GM23338 (cell line): Measurements from ENCODE around the gene NUDT5.

ENCODE experiments used
- CREB1 ChIP-seq: fragments of 250-450 bp; sonication (Bioruptor Pico); IDR thresholded peaks from 2 replicates; pipeline ENCODE4 v1.5.0; 2020; ENCODE audit warnings: low read depth, mild to moderate bottlenecking, moderate library complexity
- EZH2 ChIP-seq: fragments of 200-600 bp; sonication (generic); IDR thresholded peaks from one replicate; pipeline ENCODE4 v1.8.0; 2017; ENCODE audit warnings: antibody characterized with exemption, mild to moderate bottlenecking, low read depth; ENCODE audit not compliant: unreplicated experiment
- EZH2phosphoT487 ChIP-seq: fragments of 200-600 bp; sonication (generic); IDR thresholded peaks from one replicate; pipeline ENCODE4 v1.8.1; 2018; ENCODE audit warnings: antibody characterized with exemption; ENCODE audit not compliant: unreplicated experiment
- POLR2AphosphoS5 ChIP-seq: IDR thresholded peaks from 2 replicates; pipeline ENCODE4 v1.6.1; 2016; ENCODE audit warnings: antibody characterized with exemption, low read depth
- ZNF331 ChIP-seq: fragments of 250-450 bp; sonication (Bioruptor Pico); IDR thresholded peaks from 2 replicates; pipeline ENCODE4 v1.5.0; 2020; ENCODE audit warnings: low read depth, mild to moderate bottlenecking, moderate library complexity
- TF ChIP-seq, protein P1 (sequence below), 2 experiments: fragments of 200-600 bp in 1 of 2; sonication (generic) in 1 of 2; conservative IDR thresholded peaks; 2 replicates each; pipeline versions ENCODE4 v1.5.1 to v1.6.1; 2016 to 2017; ENCODE audit warnings: antibody characterized with exemption in 2 of 2, low read depth in 2 of 2, mild to moderate bottlenecking in 2 of 2, moderate library complexity in 1 of 2
- TF ChIP-seq, protein P2 (sequence below): IDR thresholded peaks from one replicate; pipeline ENCODE4 v1.6.1; 2018; ENCODE audit warnings: antibody characterized with exemption; ENCODE audit not compliant: unreplicated experiment
- TF ChIP-seq, protein P3 (sequence below): IDR thresholded peaks from 2 replicates; pipeline ENCODE4 v1.6.1; 2016; ENCODE audit warnings: antibody characterized with exemption

DNA sequence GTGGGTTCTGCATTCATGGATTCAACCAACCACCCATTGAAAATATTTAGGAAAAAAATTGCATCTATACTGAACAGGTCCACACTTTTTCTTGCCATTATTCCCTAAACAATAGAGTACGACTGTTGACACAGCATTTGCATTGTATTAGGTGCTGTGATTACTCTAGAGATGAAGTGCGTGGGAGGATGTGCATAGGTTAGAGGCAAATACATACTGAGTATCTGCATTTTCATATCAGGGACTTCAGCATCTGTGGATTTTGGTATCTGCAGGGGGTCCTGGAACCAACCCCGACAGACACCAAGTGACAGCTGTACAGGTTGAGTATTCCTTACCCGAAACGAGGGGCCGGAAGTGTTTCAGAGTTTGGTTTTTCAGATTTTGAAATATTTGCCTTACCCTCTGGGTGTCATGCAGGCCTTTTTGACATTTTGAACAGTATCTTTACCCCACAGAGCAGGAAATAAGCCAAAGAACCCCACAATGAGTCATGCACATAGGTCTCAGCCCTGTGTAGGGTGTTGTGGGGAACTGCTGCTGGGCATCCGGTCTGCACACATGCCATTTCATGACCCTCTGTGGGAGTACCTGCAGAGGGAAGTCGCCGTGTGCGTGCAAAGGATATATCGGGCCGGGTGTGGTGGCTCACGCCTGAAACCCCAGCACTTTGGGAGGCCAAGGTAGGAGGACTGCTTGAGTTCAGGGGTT is 14.5 kb downstream of the NUDT5 start:
- TF ChIP-seq, protein P1, sequence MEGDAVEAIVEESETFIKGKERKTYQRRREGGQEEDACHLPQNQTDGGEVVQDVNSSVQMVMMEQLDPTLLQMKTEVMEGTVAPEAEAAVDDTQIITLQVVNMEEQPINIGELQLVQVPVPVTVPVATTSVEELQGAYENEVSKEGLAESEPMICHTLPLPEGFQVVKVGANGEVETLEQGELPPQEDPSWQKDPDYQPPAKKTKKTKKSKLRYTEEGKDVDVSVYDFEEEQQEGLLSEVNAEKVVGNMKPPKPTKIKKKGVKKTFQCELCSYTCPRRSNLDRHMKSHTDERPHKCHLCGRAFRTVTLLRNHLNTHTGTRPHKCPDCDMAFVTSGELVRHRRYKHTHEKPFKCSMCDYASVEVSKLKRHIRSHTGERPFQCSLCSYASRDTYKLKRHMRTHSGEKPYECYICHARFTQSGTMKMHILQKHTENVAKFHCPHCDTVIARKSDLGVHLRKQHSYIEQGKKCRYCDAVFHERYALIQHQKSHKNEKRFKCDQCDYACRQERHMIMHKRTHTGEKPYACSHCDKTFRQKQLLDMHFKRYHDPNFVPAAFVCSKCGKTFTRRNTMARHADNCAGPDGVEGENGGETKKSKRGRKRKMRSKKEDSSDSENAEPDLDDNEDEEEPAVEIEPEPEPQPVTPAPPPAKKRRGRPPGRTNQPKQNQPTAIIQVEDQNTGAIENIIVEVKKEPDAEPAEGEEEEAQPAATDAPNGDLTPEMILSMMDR (conservative IDR thresholded peaks at IDR 0.05; ENCODE audit: low read depth in 2 of 2), result no peak
- TF ChIP-seq, protein P2, sequence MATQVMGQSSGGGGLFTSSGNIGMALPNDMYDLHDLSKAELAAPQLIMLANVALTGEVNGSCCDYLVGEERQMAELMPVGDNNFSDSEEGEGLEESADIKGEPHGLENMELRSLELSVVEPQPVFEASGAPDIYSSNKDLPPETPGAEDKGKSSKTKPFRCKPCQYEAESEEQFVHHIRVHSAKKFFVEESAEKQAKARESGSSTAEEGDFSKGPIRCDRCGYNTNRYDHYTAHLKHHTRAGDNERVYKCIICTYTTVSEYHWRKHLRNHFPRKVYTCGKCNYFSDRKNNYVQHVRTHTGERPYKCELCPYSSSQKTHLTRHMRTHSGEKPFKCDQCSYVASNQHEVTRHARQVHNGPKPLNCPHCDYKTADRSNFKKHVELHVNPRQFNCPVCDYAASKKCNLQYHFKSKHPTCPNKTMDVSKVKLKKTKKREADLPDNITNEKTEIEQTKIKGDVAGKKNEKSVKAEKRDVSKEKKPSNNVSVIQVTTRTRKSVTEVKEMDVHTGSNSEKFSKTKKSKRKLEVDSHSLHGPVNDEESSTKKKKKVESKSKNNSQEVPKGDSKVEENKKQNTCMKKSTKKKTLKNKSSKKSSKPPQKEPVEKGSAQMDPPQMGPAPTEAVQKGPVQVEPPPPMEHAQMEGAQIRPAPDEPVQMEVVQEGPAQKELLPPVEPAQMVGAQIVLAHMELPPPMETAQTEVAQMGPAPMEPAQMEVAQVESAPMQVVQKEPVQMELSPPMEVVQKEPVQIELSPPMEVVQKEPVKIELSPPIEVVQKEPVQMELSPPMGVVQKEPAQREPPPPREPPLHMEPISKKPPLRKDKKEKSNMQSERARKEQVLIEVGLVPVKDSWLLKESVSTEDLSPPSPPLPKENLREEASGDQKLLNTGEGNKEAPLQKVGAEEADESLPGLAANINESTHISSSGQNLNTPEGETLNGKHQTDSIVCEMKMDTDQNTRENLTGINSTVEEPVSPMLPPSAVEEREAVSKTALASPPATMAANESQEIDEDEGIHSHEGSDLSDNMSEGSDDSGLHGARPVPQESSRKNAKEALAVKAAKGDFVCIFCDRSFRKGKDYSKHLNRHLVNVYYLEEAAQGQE, result no peak
- no peak for TF ChIP-seq EZH2
- TF ChIP-seq ZNF331, result no peak
- TF ChIP-seq POLR2AphosphoS5, result no peak
- TF ChIP-seq EZH2phosphoT487, result no peak
- no peak for TF ChIP-seq CREB1 (CRISPR knock-in tag)
- TF ChIP-seq, protein P3, sequence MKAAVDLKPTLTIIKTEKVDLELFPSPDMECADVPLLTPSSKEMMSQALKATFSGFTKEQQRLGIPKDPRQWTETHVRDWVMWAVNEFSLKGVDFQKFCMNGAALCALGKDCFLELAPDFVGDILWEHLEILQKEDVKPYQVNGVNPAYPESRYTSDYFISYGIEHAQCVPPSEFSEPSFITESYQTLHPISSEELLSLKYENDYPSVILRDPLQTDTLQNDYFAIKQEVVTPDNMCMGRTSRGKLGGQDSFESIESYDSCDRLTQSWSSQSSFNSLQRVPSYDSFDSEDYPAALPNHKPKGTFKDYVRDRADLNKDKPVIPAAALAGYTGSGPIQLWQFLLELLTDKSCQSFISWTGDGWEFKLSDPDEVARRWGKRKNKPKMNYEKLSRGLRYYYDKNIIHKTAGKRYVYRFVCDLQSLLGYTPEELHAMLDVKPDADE, result no peak
